GM19025 (cell line): Measurements from ENCODE around the gene TIMM50.
"Not testable (repeated sequence)": the region's sequence is repeated elsewhere in the genome, so short reads cannot be mapped to it uniquely, and the experiment has no call there.

Source experiments
- ATAC-seq: cut with Tn5 transposase; IDR thresholded peaks from one replicate; pipeline ENCODE4 v1.9.1; 2021; ENCODE audit warnings: mild to moderate bottlenecking, low read depth, moderate library complexity; ENCODE audit not compliant: unreplicated experiment

Gene TIMM50

DNA sequence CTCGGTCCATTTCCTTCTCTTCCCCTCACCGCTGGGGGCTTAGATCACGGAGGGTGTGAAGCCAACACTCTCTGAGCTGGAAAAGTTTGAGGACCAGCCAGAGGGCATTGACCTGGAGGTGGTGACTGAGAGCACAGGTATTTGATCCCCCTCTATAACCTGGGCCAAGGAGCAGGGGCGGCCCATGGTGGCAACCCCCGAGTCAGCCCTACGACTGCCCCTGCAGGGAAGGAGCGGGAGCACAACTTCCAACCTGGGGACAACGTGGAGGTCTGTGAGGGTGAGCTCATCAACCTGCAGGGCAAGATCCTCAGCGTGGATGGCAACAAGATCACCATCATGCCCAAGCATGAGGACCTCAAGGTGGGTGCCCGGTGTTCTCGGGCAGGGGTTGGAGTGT lies 11.6 kb upstream of the TIMM50 start:
- no peak for ATAC-seq

- ATAC-seq = no peak
Observed at GRCh38 chr19:39469567-39469966, 11.1 kb upstream of the TIMM50 start.

DNA sequence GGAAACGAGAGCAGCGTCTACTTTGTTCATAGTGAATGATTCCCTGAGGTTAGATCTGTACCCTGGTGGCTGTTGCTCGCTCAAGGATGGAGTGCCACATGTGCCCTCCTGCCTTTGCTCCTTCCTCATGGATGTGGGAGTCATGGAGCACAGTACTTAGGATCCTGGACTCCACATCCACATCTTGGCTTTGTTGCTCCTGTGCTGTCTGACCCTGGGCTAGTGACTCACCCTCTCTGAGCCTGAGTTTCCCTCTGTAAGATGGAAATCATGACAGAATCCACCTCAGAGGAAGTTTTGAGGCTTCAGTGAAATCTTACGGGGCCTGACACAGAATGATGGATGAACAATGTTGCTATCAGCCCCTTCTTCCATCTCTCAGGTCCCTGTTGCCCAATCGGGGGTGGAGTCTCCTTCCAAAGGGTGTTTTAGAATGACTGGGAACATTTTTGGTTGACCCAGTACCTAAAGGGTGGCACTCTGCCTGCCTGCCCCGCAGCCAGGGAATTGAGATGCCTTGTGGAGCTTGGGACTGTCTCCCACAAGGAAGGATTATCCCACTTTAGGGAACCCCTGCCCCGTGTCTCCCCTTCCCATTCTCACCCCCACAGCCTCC lies 9.8 kb upstream of the TIMM50 start:
- no peak for ATAC-seq

DNA sequence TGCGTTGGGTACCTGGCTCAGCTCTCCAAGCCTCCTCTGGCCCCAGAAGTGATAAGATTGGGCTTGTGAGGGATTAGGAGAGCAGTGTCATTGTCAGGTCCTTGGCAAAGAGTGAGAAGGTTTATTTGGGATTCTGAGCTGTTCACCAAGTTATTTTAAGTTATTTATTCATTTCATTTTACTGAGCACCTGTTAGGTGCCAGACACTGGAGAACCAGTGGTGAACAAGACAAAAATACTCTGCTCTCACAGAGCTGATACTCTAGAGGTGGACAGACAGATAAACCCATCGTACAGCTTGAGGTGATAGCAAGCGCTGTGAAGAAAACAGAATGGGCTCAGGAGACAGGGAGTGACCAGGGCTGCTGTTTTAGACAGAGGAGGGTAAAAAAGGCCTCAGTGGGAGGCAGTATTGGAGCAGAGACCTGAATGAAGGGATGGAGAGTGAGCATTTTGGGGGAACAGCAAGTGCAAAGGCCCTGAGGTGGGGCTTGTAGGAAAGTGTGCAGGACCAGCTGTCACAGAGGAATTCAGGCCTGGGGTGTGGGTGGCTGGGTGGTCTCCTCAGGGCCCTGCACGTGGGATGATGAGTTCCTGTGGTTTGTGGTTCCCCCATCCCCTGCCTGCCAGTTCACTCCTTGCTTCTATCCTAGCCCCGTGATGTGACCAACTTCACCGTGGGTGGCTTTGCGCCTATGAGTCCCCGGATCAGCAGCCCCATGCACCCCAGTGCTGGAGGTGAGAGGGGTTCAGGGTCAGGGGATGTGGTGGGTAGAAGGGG lies 8.7 kb upstream of the TIMM50 start:
- no peak for ATAC-seq

GRCh38 chr19:39472746-39473442 lies 7.7 kb upstream of the TIMM50 start:
- no peak for ATAC-seq

DNA sequence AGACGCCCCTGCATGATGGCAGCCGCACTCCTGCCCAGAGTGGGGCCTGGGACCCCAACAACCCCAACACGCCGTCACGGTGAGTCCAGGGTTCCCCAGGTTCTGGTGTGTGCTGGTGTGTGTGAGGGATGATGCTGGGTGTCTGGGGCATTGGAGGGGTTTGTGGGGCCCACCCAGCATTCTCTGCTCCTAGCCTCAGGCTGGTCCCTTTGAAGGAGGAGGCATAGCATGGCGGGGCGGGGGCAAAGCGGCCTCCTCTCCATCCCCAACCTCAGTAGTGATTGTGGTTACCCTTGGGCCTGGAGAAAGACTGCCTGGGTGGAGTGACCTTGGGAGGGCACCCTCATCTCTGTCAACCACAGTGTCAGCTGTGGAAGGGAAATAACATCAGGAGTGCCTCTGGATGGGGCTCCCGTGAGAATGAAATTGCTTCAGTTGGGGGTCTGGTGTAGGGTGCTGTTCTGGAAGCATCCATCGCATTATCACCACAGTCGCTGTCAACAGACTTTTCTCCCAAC lies 7.1 kb upstream of the TIMM50 start:
- no peak for ATAC-seq

DNA sequence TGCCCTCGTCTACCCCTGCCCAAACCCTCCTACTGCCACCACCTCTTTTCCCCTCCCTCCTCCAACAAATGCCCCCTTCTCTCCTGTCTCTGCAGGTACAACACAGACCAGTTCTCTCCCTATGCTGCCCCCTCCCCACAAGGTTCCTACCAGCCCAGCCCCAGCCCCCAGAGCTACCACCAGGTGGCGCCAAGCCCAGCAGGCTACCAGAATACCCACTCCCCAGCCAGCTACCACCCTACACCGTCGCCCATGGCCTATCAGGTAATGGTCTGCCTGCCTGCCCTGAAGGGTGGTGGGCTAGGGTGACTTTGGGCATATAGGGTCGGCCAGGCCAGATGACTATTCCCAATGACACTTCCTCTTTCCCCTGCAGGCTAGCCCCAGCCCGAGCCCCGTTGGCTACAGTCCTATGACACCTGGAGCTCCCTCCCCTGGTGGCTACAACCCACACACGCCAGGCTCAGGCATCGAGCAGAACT lies 6.5 kb upstream of the TIMM50 start:
- ATAC-seq = no peak

DNA sequence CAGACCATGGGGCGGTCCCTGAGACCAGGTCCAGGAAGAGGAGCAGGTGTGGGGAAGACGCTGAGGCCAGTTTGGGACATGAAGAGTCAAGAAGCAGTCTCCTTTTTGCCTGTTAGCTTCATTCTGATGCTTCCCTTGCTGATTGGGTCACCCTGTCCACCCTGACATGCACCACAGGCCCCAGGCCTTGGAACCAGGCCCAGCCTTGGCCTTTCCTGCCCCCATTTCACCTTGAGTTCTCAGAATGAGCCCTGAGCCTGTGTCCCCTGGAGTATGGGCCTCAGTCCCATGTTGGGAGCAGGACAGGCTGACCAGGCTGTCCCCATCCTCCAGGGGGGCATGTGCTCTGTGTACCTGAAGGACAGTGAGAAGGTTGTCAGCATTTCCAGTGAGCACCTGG lies 4.9 kb upstream of the TIMM50 start:
- ATAC-seq = no peak

- ATAC-seq = not testable (repeated sequence)
Observed at GRCh38 chr19:39479319-39479801, 1.3 kb upstream of the TIMM50 start.

DNA sequence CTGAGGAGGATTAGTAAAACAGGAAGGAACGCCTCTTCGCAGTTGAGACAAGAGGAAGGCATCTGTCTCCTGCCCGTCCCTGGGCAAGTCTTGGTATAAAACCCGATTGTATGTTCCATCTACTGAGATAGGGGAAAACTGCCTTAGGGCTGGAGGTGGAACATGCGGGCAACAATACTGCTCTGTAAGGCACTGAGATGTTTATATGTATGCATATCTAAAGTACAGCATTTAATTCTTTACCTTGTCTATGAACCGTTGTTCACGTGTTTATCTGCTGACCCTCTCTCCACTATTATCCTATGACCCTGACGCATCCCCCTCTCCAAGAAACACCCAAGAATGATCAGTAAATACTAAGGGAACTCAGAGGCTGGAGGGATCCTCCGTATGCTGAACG lies 722 bp upstream of the TIMM50 start:
- no peak for ATAC-seq

- no peak for ATAC-seq
Observed at GRCh38 chr19:39481229-39481545, 549 bp downstream of the TIMM50 start.

DNA sequence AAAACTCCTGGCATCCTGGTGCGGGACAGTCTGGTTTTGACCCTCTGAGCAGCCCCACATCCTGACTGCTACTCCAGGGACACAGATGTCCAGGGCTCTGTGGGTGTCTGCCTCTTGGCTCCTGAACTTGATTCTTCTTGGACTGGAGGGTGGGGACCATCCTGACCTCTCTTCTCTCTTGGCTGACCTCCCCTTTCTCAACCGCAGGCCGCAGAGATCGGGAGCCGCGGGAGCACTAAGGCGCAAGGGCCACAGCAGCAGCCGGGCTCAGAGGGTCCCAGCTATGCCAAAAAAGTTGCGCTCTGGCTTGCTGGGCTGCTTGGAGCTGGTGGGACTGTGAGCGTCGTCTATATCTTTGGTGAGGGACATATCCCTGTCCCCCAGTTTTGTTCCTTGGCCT lies 1.0 kb downstream of the TIMM50 start:
- no peak for ATAC-seq

GRCh38 chr19:39483141-39483540 lies 2.5 kb downstream of the TIMM50 start:
- ATAC-seq = no peak

DNA sequence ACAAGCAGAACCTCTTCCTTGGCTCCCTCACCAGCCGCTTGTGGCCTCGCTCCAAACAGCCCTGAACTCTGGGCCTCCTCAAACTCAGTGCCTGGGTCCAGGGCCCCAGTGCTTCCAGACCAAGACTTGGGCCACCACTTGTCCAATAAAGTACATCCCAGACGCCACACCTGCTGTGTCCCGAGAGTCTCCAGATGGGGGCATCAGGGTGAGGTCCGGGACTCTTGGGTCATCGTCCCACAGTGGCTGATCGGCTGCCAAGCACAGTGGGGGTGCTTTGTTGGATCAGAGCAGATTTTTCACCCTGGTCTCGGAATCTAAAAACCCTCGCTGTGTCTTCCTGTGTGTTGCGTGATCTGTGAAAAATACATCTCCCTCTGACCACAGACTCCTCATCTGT lies 9.1 kb downstream of the TIMM50 start:
- no peak for ATAC-seq

DNA sequence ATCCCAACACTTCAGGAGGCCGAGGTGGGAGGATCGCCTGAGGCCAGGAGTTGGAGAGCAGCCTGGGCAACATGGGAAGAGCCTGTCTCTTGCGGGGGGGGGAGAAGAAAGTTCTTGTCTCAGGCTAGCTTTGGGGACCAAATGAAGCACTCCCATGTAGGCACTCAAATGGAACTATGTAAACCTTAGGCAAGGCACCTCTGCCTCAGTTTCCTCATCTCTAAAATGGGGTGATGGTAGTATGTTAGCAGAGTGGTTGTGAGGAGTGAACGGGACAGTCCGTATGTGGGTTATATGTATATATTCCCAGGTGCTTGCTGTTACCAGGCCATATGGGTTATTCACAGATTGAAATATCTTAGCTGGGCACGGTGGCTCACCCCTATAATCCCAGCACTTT lies 11.6 kb downstream of the TIMM50 start:
- ATAC-seq = no peak

DNA sequence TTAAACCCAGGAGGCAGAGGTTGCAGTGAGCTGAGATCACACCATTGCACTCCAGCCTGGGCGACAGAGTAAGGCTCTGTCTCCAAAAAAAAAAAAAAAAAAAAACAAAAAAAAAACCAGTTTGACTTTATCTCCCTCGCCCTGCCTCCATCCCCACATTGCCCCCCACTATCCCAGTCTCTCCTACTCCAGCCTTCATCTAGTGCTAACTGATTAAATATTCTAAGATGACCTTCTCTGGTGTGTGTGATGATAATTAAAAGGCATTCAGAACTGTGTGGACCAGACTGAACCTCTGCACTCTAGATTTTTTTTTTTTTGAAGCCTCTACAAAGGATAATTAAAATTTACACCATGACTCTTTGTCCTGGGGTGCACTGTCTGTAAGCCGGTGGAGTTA lies 12.2 kb downstream of the TIMM50 start:
- no peak for ATAC-seq

DNA sequence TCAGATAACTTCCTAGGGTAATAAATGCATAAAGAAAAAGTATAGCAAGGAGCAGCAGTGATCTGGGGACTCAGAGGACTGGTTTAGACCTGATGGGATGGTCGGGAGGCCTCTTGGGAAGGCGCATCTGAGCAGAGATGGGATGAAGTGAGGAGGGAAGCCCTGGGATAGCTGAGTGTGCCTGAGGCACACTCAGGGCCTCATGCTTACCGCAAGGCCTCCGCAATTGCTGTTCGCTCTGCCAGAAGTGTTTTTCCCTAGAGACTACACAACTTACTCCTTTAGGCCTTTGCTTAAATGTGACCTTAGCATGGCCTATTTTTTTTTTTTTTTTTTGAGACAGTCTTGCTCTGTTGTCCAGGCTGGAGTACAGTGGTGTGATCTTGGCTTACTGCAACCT lies 14.0 kb downstream of the TIMM50 start:
- no peak for ATAC-seq

GRCh38 chr19:39496063-39496462 lies 15.4 kb downstream of the TIMM50 start:
- ATAC-seq = no peak

- ATAC-seq = no peak
Observed at GRCh38 chr19:39497701-39497995, 17.0 kb downstream of the TIMM50 start.

- no peak for ATAC-seq
Observed at GRCh38 chr19:39497996-39498797, 17.6 kb downstream of the TIMM50 start.
